HepG2 (cell line): ENCODE results near the gene KCNK7. TPM values are rescaled to one million over a fixed set of nuclear protein-coding genes. Genes with fewer than 3 reads are reported as not detected.

Experiments used
- ATAC-seq: fragments of 200-7000 bp; cut with Tn5 transposase; 3 replicates; pipeline ENCODE4 v1.9.1; 2020; ENCODE audit warnings: mild to moderate bottlenecking, moderate library complexity
- BruUV-seq: library from RNA; stranded (reverse); fragments of 400-500 nt; replicated peaks from 2 replicates; lab custom pipeline; 2021; lab: Mats Ljungman, UMichigan
- CTCF ChIA-PET: fragments of 300-600 bp; formaldehyde crosslinking; extraction: SDS; loops from one replicate; lab custom pipeline; 2021; ENCODE audit warnings: low total read pairs, inconsistent platforms, low intra/inter-chr PET ratio; lab: Yijun Ruan, JAX
- POLR2A ChIA-PET: fragments of 350-600 bp; sonication (Branson Sonifier 250); formaldehyde crosslinking; loops from one replicate; lab custom pipeline; 2020; ENCODE audit warnings: antibody characterized with exemption, inconsistent platforms; lab: Yijun Ruan, JAX
- DNase-seq: peaks from one replicate; pipeline ENCODE4 v3.0.0-alpha.2; 2015; ENCODE audit warnings: low spot score
- FAIRE-seq: peaks from 3 replicates; lab custom pipeline; 2011; peaks lifted over from hg19 to GRCh38; lab: Jason Lieb, UNC
- H2AFZ ChIP-seq: one replicate; pipeline ENCODE4 v1.6.1; 2011; ENCODE audit warnings: low read length, inconsistent platforms
- H3K27ac ChIP-seq: fragments of 300-600 bp; 3 replicates; pipeline ENCODE4 v1.8.0; 2011; ENCODE audit warnings: mixed run types, mild to moderate bottlenecking, mixed read lengths, low read length, inconsistent platforms; ENCODE audit not compliant: insufficient read depth; ENCODE audit errors: extremely low read length
- H3K27me3 ChIP-seq, 2 experiments: fragments of 200-600 bp in 1 of 2; 2 replicates in 1 of 2; 3 replicates in 1 of 2; pipeline versions ENCODE4 v1.6.0 to v1.8.0; 2011; ENCODE audit warnings: low read length in 2 of 2, mild to moderate bottlenecking in 2 of 2, moderate library complexity in 2 of 2, inconsistent platforms in 1 of 2; ENCODE audit not compliant: insufficient read depth in 2 of 2, control insufficient read depth in 1 of 2
- H3K36me3 ChIP-seq, 2 experiments: fragments of 200-600 bp in 1 of 2; replicated peaks in 1 of 2; 2 replicates in 1 of 2; 3 replicates in 1 of 2; pipeline versions ENCODE4 v1.5.1 to v1.8.0; 2011; ENCODE audit warnings: low read length in 2 of 2, inconsistent platforms in 1 of 2; ENCODE audit not compliant: insufficient read depth in 2 of 2, control insufficient read depth in 1 of 2
- H3K4me1 ChIP-seq: 2 replicates; pipeline ENCODE4 v1.5.1; 2012; ENCODE audit warnings: low read length, inconsistent platforms; ENCODE audit not compliant: insufficient read depth
- H3K4me2 ChIP-seq: 2 replicates; pipeline ENCODE4 v1.6.0; 2011; ENCODE audit warnings: low read depth, low read length, inconsistent platforms
- H3K4me3 ChIP-seq, 3 experiments: fragments of 200-600 bp in 1 of 3; sonication (generic), shearing (Covaris generic) in 1 of 3; replicated peaks in 1 of 3; 2 replicates each; pipeline ENCODE4 v1.5.1; 2011 to 2016; ENCODE audit warnings: low read length in 3 of 3, inconsistent platforms in 2 of 3, low read depth in 2 of 3, mild to moderate bottlenecking in 2 of 3, control low read depth in 1 of 3, mixed read lengths in 1 of 3; ENCODE audit not compliant: insufficient read depth in 1 of 3
- H3K79me2 ChIP-seq: one replicate; pipeline ENCODE4 v1.6.1; 2011; ENCODE audit warnings: low read length, inconsistent platforms; ENCODE audit not compliant: insufficient read depth
- H3K9ac ChIP-seq: 2 replicates; pipeline ENCODE4 v1.6.0; 2011; ENCODE audit warnings: mild to moderate bottlenecking, low read depth, low read length, inconsistent platforms; ENCODE audit not compliant: insufficient read depth
- H3K9me3 ChIP-seq: 2 replicates; pipeline ENCODE4 v1.5.1; 2012; ENCODE audit warnings: mild to moderate bottlenecking, low read length
- H4K20me1 ChIP-seq: 2 replicates; pipeline ENCODE4 v1.6.0; 2011; ENCODE audit warnings: inconsistent platforms, mild to moderate bottlenecking, low read length, moderate library complexity; ENCODE audit not compliant: insufficient read depth
- ATF2 ChIP-seq: sonication (generic); formaldehyde crosslinking; IDR thresholded peaks from 2 replicates; pipeline ENCODE4 v1.4.0; 2020; ENCODE audit warnings: missing genetic modification reagents
- ATF4 ChIP-seq, 2 experiments: fragments of 450-650 bp in 1 of 2; sonication (generic) in 1 of 2; formaldehyde crosslinking; IDR thresholded peaks; 2 replicates each; pipeline versions ENCODE4 v1.5.0 to v1.8.0; 2020 to 2022; ENCODE audit warnings: mild to moderate bottlenecking in 1 of 2, missing genetic modification reagents in 1 of 2
- BRD4 ChIP-seq: sonication (generic); formaldehyde crosslinking; IDR thresholded peaks from 2 replicates; pipeline ENCODE4 v1.4.0; 2020; ENCODE audit warnings: missing genetic modification reagents
- HINFP ChIP-seq: sonication (generic); formaldehyde crosslinking; IDR thresholded peaks from 2 replicates; pipeline ENCODE4 v1.4.0; 2020; ENCODE audit warnings: low read depth, mild to moderate bottlenecking, missing genetic modification reagents
- IRF2 ChIP-seq: IDR thresholded peaks from 2 replicates; pipeline ENCODE4 v1.6.1; 2018; ENCODE audit warnings: missing genetic modification reagents, missing compliant biosample characterization
- MAFF ChIP-seq: IDR thresholded peaks from 2 replicates; pipeline ENCODE4 v1.6.1; 2011; ENCODE audit warnings: low read depth, low read length, improper control_type of control experiment
- RARA ChIP-seq: IDR thresholded peaks from 2 replicates; pipeline ENCODE4 v1.6.1; 2016; ENCODE audit warnings: missing genetic modification reagents, missing compliant biosample characterization
- REXO4 ChIP-seq: sonication (generic); formaldehyde crosslinking; IDR thresholded peaks from 2 replicates; pipeline ENCODE4 v1.8.0; 2022; ENCODE audit warnings: missing genetic modification reagents, mild to moderate bottlenecking, borderline replicate concordance
- RNF2 ChIP-seq: fragments of 450-650 bp; conservative IDR thresholded peaks from 2 replicates; pipeline ENCODE4 v1.6.1; 2016; ENCODE audit warnings: low read depth
- SNAPC2 ChIP-seq: sonication (generic); formaldehyde crosslinking; IDR thresholded peaks from 2 replicates; pipeline ENCODE4 v1.8.1; 2022; ENCODE audit warnings: mild to moderate bottlenecking, missing genetic modification reagents
- SP140L ChIP-seq: sonication (generic); formaldehyde crosslinking; IDR thresholded peaks from 2 replicates; pipeline ENCODE4 v1.4.0; 2020; ENCODE audit warnings: missing genetic modification reagents, borderline replicate concordance
- TERF1 ChIP-seq: sonication (generic); formaldehyde crosslinking; IDR thresholded peaks from 2 replicates; pipeline ENCODE4 v1.8.0; 2022; ENCODE audit warnings: mild to moderate bottlenecking, missing genetic modification reagents, moderate library complexity
- ZNF121 ChIP-seq: sonication (generic); formaldehyde crosslinking; IDR thresholded peaks from 2 replicates; pipeline ENCODE4 v1.5.0; 2020; ENCODE audit warnings: mild to moderate bottlenecking, missing genetic modification reagents
- ZNF138 ChIP-seq: sonication (generic); formaldehyde crosslinking; IDR thresholded peaks from 2 replicates; pipeline ENCODE4 v1.5.0; 2020; ENCODE audit warnings: mild to moderate bottlenecking, low read depth, missing genetic modification reagents
- ZNF33A ChIP-seq: sonication (generic); formaldehyde crosslinking; IDR thresholded peaks from 2 replicates; pipeline ENCODE4 v1.5.1; 2020; ENCODE audit warnings: missing genetic modification reagents, mild to moderate bottlenecking, moderate library complexity, borderline replicate concordance
- ZNF607 ChIP-seq: sonication (generic); formaldehyde crosslinking; IDR thresholded peaks from 2 replicates; pipeline ENCODE4 v1.5.1; 2020; ENCODE audit warnings: missing genetic modification reagents, mild to moderate bottlenecking, borderline replicate concordance
- ZSCAN30 ChIP-seq: sonication (generic); formaldehyde crosslinking; IDR thresholded peaks from 2 replicates; pipeline ENCODE4 v1.5.0; 2020; ENCODE audit warnings: mild to moderate bottlenecking, missing genetic modification reagents
- WGBS: methylation state at CpG from one replicate; pipeline ENCODE4 v1.1.6; 2017; ENCODE audit warnings: low lambda C conversion rate; 5-methylcytosine and 5-hydroxymethylcytosine counted together
- in situ Hi-C: cut with HindIII; loops from 2 replicates; pipeline ENCODE4 v1.10.0; 2017; ENCODE audit warnings: low pct_unique_long_range_greater_than_20kb; ENCODE audit not compliant: extremely low pct_ligation_motif_present
- intact Hi-C: fragments of 100-400 bp; cut with micrococcal nuclease; formaldehyde crosslinking; loops from one replicate; pipeline ENCODE4 v1.10.0; 2022; ENCODE audit not compliant: unreplicated experiment
- polyA plus RNA-seq, 8 experiments: library from polyadenylated mRNA; depleted of rRNA in 3 of 8; stranded (reverse) in 7 of 8; unstranded in 1 of 8; fragments of >200 nt; fragmentation: Illumina TruSeq in 4 of 8; extraction: Trizol in 4 of 8; gene quantifications; 2 replicates each; pipeline versions ENCODE4 v1.2.1 to v1.2.3, GENCODE V29; 2011 to 2016; ENCODE audit warnings: low read depth in 4 of 8, missing spikeins in 1 of 8, mixed read lengths in 1 of 8; ENCODE audit not compliant: insufficient read depth in 1 of 8
- total RNA-seq, 5 experiments: library from RNA; depleted of rRNA; stranded (reverse); fragments of >200 nt; fragmentation: Illumina TruSeq; extraction: Trizol; gene quantifications; 2 replicates each; pipeline ENCODE4 v1.2.3, GENCODE V29; 2016; ENCODE audit warnings: low read depth in 1 of 5

The KCNK7 gene
- total and polyA plus RNA-seq, 2 of the 13 experiments (the other 11 are each of a cell fraction or from before 2014, with no cell fraction given): 0.11 TPM; not detected in 1

- FAIRE-seq (no peak), DNase-seq (peak; percentile 68), ATAC-seq (peak; percentile 58)
- peak within 1 kb of the TSS; percentile 97 for H3K4me2 ChIP-seq
- no peaks in the 10 kb centered on the region for H3K9me3 ChIP-seq
- ChIA-PET POLR2A (interaction anchor here (0.8 to 3.4 kb wide), 5 partner anchors 12 to 138 kb away, joined by 3 to 34 read pairs (median 5); partner anchors contain the start of genes PCNX3 and ZNRD2), CTCF (no interaction called here)
- H3K36me3 ChIP-seq: no peaks in the 10 kb centered on the region; a peak in 1 of 5 replicates
- H3K27me3 ChIP-seq: no peaks in the 10 kb centered on the region
- 2% methylated on average over 29 of the region's 79 CpGs for WGBS
- intact Hi-C loops (no loop called here), in situ Hi-C loops (loop anchor here (10.0 kb wide), 1 partner anchor 297 kb away; the partner anchor contains the start of gene CFL1)
- peaks cover 8% of the 10 kb centered on the region for H3K79me2 ChIP-seq
- peak within 1 kb of the TSS; percentile 74 to 89 (median 87) for H3K4me3 ChIP-seq
- H3K4me1 ChIP-seq: peaks cover 72% of the 10 kb centered on the region
- no peak within 1 kb of the TSS for H2AFZ ChIP-seq
- no TSS peak for BruUV-seq
- peak within 1 kb of the TSS; percentile 94 for H3K27ac ChIP-seq
- H4K20me1 ChIP-seq: peaks cover 3% of the 10 kb centered on the region; the same call in 1 of the 2 replicates
- peak within 1 kb of the TSS; percentile 89 for H3K9ac ChIP-seq
- TF ChIP-seq ZNF33A (CRISPR knock-in tag): no peak
- no peak for TF ChIP-seq TERF1 (CRISPR knock-in tag)
- TF ChIP-seq BRD4: no peak
- TF ChIP-seq ZNF121: peak; percentile 82
- no peak for TF ChIP-seq RNF2
- no peak for TF ChIP-seq SNAPC2 (CRISPR knock-in tag)
- TF ChIP-seq RARA: peak; percentile 32; the same call in 1 of the 2 replicates
- TF ChIP-seq ZSCAN30 (CRISPR knock-in tag): no peak
- TF ChIP-seq HINFP (CRISPR knock-in tag): no peak
- no peak for TF ChIP-seq SP140L (CRISPR knock-in tag)
- TF ChIP-seq ATF4 (CRISPR knock-in tag; IDR thresholded peaks at IDR 0.05): no peak
- TF ChIP-seq MAFF: no peak
- no peak for TF ChIP-seq IRF2 (CRISPR knock-in tag)
- TF ChIP-seq ZNF607 (CRISPR knock-in tag): 0 out of 2 replicates have a peak, but pooled peaks have one; percentile 23
- no peak for TF ChIP-seq ZNF138
- TF ChIP-seq ATF2: no peak
- no peak for TF ChIP-seq REXO4 (CRISPR knock-in tag)
These were observed 37.3 kb downstream of the KCNK7 start, which contains the start of gene LTBP3 for GRCh38 chr11:65558002-65558929. TSS of gene LTBP3 (minus strand) at chr11:65558359. CDS start at chr11:65557959, 400 bp downstream.
